AG04449 (cell line): ENCODE measurements around the gene FOXP3.

Experiments
- CTCF ChIA-PET: fragments of 350-600 bp; formaldehyde crosslinking; extraction: SDS; loops from one replicate; lab custom pipeline; 2021; ENCODE audit warnings: antibody characterized with exemption; lab: Yijun Ruan, JAX
- POLR2A ChIA-PET: fragments of 400-600, 350-600 bp; formaldehyde crosslinking; extraction: SDS; loops from one replicate; lab custom pipeline; 2020; ENCODE audit warnings: antibody characterized with exemption, inconsistent platforms; lab: Yijun Ruan, JAX
- DNase-seq: peaks from one replicate; pipeline ENCODE4 v3.0.0-alpha.2; 2010; ENCODE audit warnings: low read depth, low spot score
- H3K4me3 ChIP-seq: 2 replicates; pipeline ENCODE4 v1.5.1; 2011; ENCODE audit warnings: low read depth, mild to moderate bottlenecking, control low read depth, low read length
- CTCF ChIP-seq: IDR thresholded peaks from one replicate; pipeline ENCODE4 v1.5.1; 2011; ENCODE audit warnings: mild to moderate bottlenecking, moderate library complexity, low read length, control low read depth, inconsistent platforms; ENCODE audit not compliant: insufficient read depth; ENCODE audit errors: missing control alignments

FOXP3 gene

GRCh38 chrX:49263631-49264030 is 879 bp downstream of the FOXP3 start:
- no peak for TF ChIP-seq CTCF
- CTCF ChIA-PET: interaction anchor here (0.9 kb wide), 1 partner anchor 108 kb away, joined by 3 read pairs; no protein-coding TSS in a partner anchor
- H3K4me3 ChIP-seq: no peak overlapping the region
- no peak for DNase-seq
- POLR2A ChIA-PET: no interaction called here

GRCh38 chrX:49262603-49263002 is 1.9 kb downstream of the FOXP3 start:
- POLR2A ChIA-PET: no interaction called here

GRCh38 chrX:49260221-49260985 is 4.1 kb downstream of the FOXP3 start:
- no peak for DNase-seq
- TF ChIP-seq CTCF: no peak
- H3K4me3 ChIP-seq: no peak overlapping the region
- CTCF ChIA-PET: interaction anchor here (1.1 kb wide), 1 partner anchor 23 kb away, joined by 3 read pairs; no protein-coding TSS in a partner anchor
- POLR2A ChIA-PET: no interaction called here

More at GRCh38 chrX:49262603-49263002, 1.9 kb downstream of the FOXP3 start:
- DNase-seq: no peak
- no peak for TF ChIP-seq CTCF
- CTCF ChIA-PET: interaction anchor here (0.9 kb wide), 1 partner anchor 107 kb away, joined by 3 read pairs; no protein-coding TSS in a partner anchor
- H3K4me3 ChIP-seq: no peak overlapping the region

- DNase-seq: no peak
- no peak for TF ChIP-seq CTCF
- CTCF ChIA-PET: interaction anchor here (0.9 kb wide), 1 partner anchor 66 kb away, joined by 3 read pairs; no protein-coding TSS in a partner anchor
- POLR2A ChIA-PET: no interaction called here
- no peak overlapping the region for H3K4me3 ChIP-seq
These were observed 5.8 kb downstream of the FOXP3 start for GRCh38 chrX:49258749-49259124.

GRCh38 chrX:49257846-49258748 is 6.4 kb downstream of the FOXP3 start:
- POLR2A ChIA-PET: no interaction called here
- no peak for DNase-seq
- no peak for TF ChIP-seq CTCF
- H3K4me3 ChIP-seq: no peak overlapping the region
- CTCF ChIA-PET: interaction anchor here (0.9 kb wide), 1 partner anchor 65 kb away, joined by 3 read pairs; no protein-coding TSS in a partner anchor
